Endothelial cell of umbilical vein (primary cell): ENCODE data around the gene TOX2. TPM values are rescaled to one million over a fixed set of nuclear protein-coding genes. Genes with fewer than 3 reads are reported as not detected.

Experiments used
- BruUV-seq: library from RNA; stranded (reverse); fragments of 400-500 nt; replicated peaks from 2 replicates; lab custom pipeline; 2021; lab: Mats Ljungman, UMichigan
- CTCF ChIA-PET: fragments of 300-600, 350-600 bp; sonication (Branson Sonifier 250); formaldehyde crosslinking; loops from one replicate; lab custom pipeline; 2021; ENCODE audit warnings: antibody characterized with exemption, inconsistent platforms; lab: Charles Lee
- POLR2A ChIA-PET: fragments of 300-600, 350-600 bp; sonication (Branson Sonifier 250); formaldehyde crosslinking; loops from one replicate; lab custom pipeline; 2021; ENCODE audit warnings: antibody characterized with exemption, inconsistent platforms; lab: Charles Lee
- DNase-seq: peaks from one replicate; pipeline ENCODE4 v3.0.0-alpha.2; 2011; ENCODE audit warnings: low read depth, low spot score
- FAIRE-seq: peaks from 2 replicates; lab custom pipeline; 2011; peaks lifted over from hg19 to GRCh38; lab: Jason Lieb, UNC
- H2AFZ ChIP-seq: 2 replicates; pipeline ENCODE4 v1.6.0; 2012; ENCODE audit warnings: low read depth, low read length, control low read depth, inconsistent platforms
- H3K27ac ChIP-seq: 2 replicates; pipeline ENCODE4 v1.5.1; 2011; ENCODE audit warnings: low read depth, mild to moderate bottlenecking, control low read depth, low read length, moderate library complexity; ENCODE audit not compliant: insufficient read depth
- H3K27me3 ChIP-seq, 2 experiments: 2 replicates each; pipeline versions ENCODE4 v1.6.0 to v1.6.1; 2011; ENCODE audit warnings: low read length in 2 of 2, mixed read lengths in 1 of 2; ENCODE audit not compliant: control insufficient read depth in 2 of 2, insufficient read depth in 2 of 2
- H3K36me3 ChIP-seq, 2 experiments: 2 replicates in 1 of 2; 3 replicates in 1 of 2; pipeline ENCODE4 v1.5.1; 2011; ENCODE audit warnings: low read length in 2 of 2, mild to moderate bottlenecking in 1 of 2, moderate library complexity in 1 of 2; ENCODE audit not compliant: control insufficient read depth in 2 of 2, insufficient read depth in 2 of 2; ENCODE audit errors: extremely low read depth in 1 of 2
- H3K4me1 ChIP-seq: 3 replicates; pipeline ENCODE4 v1.5.1; 2011; ENCODE audit warnings: mild to moderate bottlenecking, low read length; ENCODE audit not compliant: control insufficient read depth, insufficient read depth; ENCODE audit errors: extremely low read depth
- H3K4me2 ChIP-seq: 2 replicates; pipeline ENCODE4 v1.6.1; 2011; ENCODE audit warnings: low read length, control low read depth, mixed read lengths; ENCODE audit not compliant: insufficient read depth
- H3K4me3 ChIP-seq, 3 experiments: fragments of 200-600 bp in 1 of 3; sonication (generic), shearing (Covaris generic) in 1 of 3; replicated peaks in 1 of 3; 2 replicates each; pipeline ENCODE4 v1.5.1; 2011 to 2016; ENCODE audit warnings: control low read depth in 3 of 3, low read length in 3 of 3, mild to moderate bottlenecking in 2 of 3, inconsistent platforms in 1 of 3, low read depth in 1 of 3, moderate library complexity in 1 of 3; ENCODE audit not compliant: insufficient read depth in 1 of 3
- H3K79me2 ChIP-seq: 2 replicates; pipeline ENCODE4 v1.6.0; 2012; ENCODE audit warnings: low read length, inconsistent platforms; ENCODE audit not compliant: control insufficient read depth, insufficient read depth
- H3K9ac ChIP-seq: replicated peaks from 2 replicates; pipeline ENCODE3; 2011; ENCODE audit warnings: low read length, control low read depth; ENCODE audit not compliant: insufficient read depth; ENCODE audit errors: extremely low read depth
- H3K9me1 ChIP-seq: replicated peaks from 3 replicates; pipeline ENCODE4 v1.6.0; 2011; ENCODE audit warnings: mild to moderate bottlenecking, low read length; ENCODE audit not compliant: control insufficient read depth, insufficient read depth; ENCODE audit errors: extremely low read depth
- H3K9me3 ChIP-seq: replicated peaks from 2 replicates; pipeline ENCODE4 v1.5.1; 2012; ENCODE audit warnings: low read length, inconsistent platforms; ENCODE audit not compliant: control insufficient read depth, insufficient read depth
- H4K20me1 ChIP-seq: replicated peaks from 2 replicates; pipeline ENCODE3; 2011; ENCODE audit warnings: mild to moderate bottlenecking, low read length; ENCODE audit not compliant: control insufficient read depth, insufficient read depth; ENCODE audit errors: extremely low read depth
- CTCF ChIP-seq, 2 donors: IDR thresholded peaks; 1 replicate in 1 of 2; 2 replicates in 1 of 2; pipeline ENCODE4 v1.5.1; 2011; ENCODE audit warnings: low read length in 2 of 2, mild to moderate bottlenecking in 2 of 2, moderate library complexity in 2 of 2, control low read depth in 1 of 2, inconsistent platforms in 1 of 2, low read depth in 1 of 2; ENCODE audit not compliant: insufficient read depth in 1 of 2; ENCODE audit errors: extremely low read depth in 1 of 2
- EZH2 ChIP-seq: IDR thresholded peaks from 2 replicates; pipeline ENCODE4 v1.6.1; 2012; ENCODE audit warnings: borderline replicate concordance, low read depth, mild to moderate bottlenecking, moderate library complexity, low read length, inconsistent platforms; ENCODE audit not compliant: severe bottlenecking
- FOS ChIP-seq: IDR thresholded peaks from 2 replicates; pipeline ENCODE4 v1.6.1; 2011; ENCODE audit warnings: mild to moderate bottlenecking, low read length, moderate library complexity, borderline replicate concordance; ENCODE audit not compliant: insufficient read depth
- GATA2 ChIP-seq: IDR thresholded peaks from 2 replicates; pipeline ENCODE4 v1.7.0; 2011; ENCODE audit warnings: low read depth, mild to moderate bottlenecking, moderate library complexity, mixed read lengths, low read length; ENCODE audit not compliant: insufficient read length, insufficient read depth
- JUN ChIP-seq: IDR thresholded peaks from 2 replicates; pipeline ENCODE4 v1.6.1; 2011; ENCODE audit warnings: borderline replicate concordance, low read depth; ENCODE audit not compliant: insufficient read length, insufficient read depth
- MAX ChIP-seq: IDR thresholded peaks from 2 replicates; pipeline ENCODE4 v1.6.1; 2011; ENCODE audit not compliant: insufficient read depth, insufficient read length
- MYC ChIP-seq: IDR thresholded peaks from one replicate; pipeline ENCODE4 v1.6.1; 2011; ENCODE audit warnings: mild to moderate bottlenecking, low read depth, low read length
- POLR2A ChIP-seq: IDR thresholded peaks from 2 replicates; pipeline ENCODE4 v1.6.1; 2012; ENCODE audit warnings: low read depth, mild to moderate bottlenecking, control low read depth, low read length
- POLR2AphosphoS5 ChIP-seq: IDR thresholded peaks from 2 replicates; pipeline ENCODE4 v1.6.1; 2012; ENCODE audit warnings: low read depth, mild to moderate bottlenecking, control low read depth, low read length, moderate library complexity; ENCODE audit not compliant: insufficient read depth
- dilution Hi-C: fragments of 300-500 bp; cut with MboI; formaldehyde crosslinking; loops from one replicate; pipeline ENCODE4 v1.15.0; 2019; ENCODE audit warnings: low sequenced_read_pairs; ENCODE audit not compliant: extremely low pct_ligation_motif_present
- intact Hi-C: fragments of 100-400 bp; cut with micrococcal nuclease; formaldehyde crosslinking; loops from one replicate; pipeline ENCODE4 v1.10.0; 2022
- polyA plus RNA-seq, 4 experiments: library from polyadenylated mRNA; depleted of rRNA in 3 of 4; stranded (reverse) in 3 of 4; unstranded in 1 of 4; fragments of >200 nt; gene quantifications; 2 replicates each; pipeline versions ENCODE4 v1.2.1 to v1.2.3, GENCODE V29; 2011 to 2012; ENCODE audit warnings: missing spikeins in 1 of 4
- total RNA-seq: library from RNA; stranded (reverse); gene quantifications from 2 replicates; pipeline ENCODE4 v1.2.3, GENCODE V29; 2021

TOX2 gene
- total and polyA plus RNA-seq, 2 donors (not counting 3 experiments of a cell fraction or from before 2014, with no cell fraction given), result 7.0 to 18.6 TPM

DNA sequence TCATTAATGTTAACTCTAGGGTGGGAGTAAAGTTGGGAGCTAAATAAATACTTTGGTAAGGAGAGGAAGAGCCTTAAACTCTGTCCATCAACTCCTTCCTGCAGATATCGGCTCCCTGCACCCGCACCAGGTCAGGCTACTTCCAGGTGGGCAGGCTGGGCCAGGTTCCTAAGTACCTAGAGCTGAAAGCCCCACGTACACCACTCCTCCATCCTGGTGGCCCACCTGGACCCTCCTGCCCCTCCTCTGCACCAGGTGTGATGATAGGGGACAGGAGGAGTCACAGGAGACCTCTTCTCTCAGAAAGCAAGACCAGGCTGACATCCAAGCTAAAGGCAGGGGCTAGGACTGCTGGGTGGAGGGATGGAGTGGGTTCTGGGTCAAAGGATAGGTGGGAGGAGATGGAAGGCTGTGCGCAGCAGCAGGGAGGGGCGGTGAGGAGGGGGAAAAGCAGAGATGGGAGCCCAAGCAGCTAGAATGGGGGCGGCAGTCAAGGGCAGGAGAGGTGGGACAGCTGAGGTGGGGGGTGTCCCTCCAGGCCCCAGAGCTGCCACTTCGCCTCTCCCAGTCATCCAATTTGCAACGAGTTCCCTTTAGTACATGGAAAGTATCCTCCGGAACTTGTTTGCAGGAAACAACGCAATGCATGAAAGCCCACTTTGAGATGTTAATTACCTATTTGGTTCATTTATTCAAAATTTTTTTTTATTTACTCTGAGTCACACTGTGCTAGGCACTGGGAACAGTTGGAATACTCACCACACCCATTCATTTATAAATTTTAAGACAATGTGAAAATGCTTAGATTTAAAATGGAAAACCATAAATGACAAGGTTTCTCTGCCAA is 15.2 kb upstream of the TOX2 start:
- Histone ChIP-seq H3K9ac (no peak overlapping the region), H3K36me3 (no peaks in the 10 kb centered on the region), H3K4me1 (no peaks in the 10 kb centered on the region), H3K79me2 (no peaks in the 10 kb centered on the region), H2AFZ (no peak overlapping the region), H4K20me1 (no peaks in the 10 kb centered on the region), H3K27me3 (no peaks in the 10 kb centered on the region), H3K4me3 (no peak overlapping the region), H3K9me3 (no peaks in the 10 kb centered on the region), H3K27ac (no peak overlapping the region), H3K4me2 (no peak overlapping the region), H3K9me1 (no peaks in the 10 kb centered on the region)
- ChIA-PET CTCF (interaction anchor here (0.6 to 1.0 kb wide), 2 partner anchors 129 to 249 kb away, joined by 3 read pairs; no protein-coding TSS in a partner anchor), POLR2A (interaction anchor here (0.6 kb wide), 1 partner anchor 10 kb away, joined by 3 read pairs; no protein-coding TSS in a partner anchor)
- no peak for DNase-seq
- FAIRE-seq, result no peak
- intact Hi-C loops, result no loop called here
- no TSS peak for BruUV-seq
- dilution Hi-C loops, result loop anchor here (25.0 kb wide), 1 partner anchor 137 kb away; no protein-coding TSS in a partner anchor
- TF ChIP-seq CTCF (IDR thresholded peaks at IDR 0.05; ENCODE audit: extremely low read depth in 1 of 2, insufficient read depth in 1 of 2, low read depth in 1 of 2, low read length in 2 of 2) (no peak), GATA2 (no peak), MYC (no peak), EZH2 (no peak), POLR2A (no peak), MAX (no peak), JUN (no peak), FOS (no peak), POLR2AphosphoS5 (no peak)
